GM12873 (cell line): ENCODE data around the gene CTSV.

ENCODE experiments used
- CTCF ChIP-seq: IDR thresholded peaks from 2 replicates; pipeline ENCODE4 v1.5.1; 2012; ENCODE audit warnings: low read depth, mild to moderate bottlenecking, moderate library complexity, low read length, control low read depth; ENCODE audit not compliant: insufficient read depth; ENCODE audit errors: missing control alignments

CTSV gene

GRCh38 chr9:97038611-97039513 is at the start of gene CTSV:
CTSV (minus strand) TSS chr9:97039142; CDS start chr9:97038043, 1,099 bp downstream.
- no peak for TF ChIP-seq CTCF

GRCh38 chr9:97078362-97078761 is 39.4 kb upstream of the CTSV start:
- no peak for TF ChIP-seq CTCF

- TF ChIP-seq CTCF = no peak
These were observed 38.7 kb upstream of the CTSV start for GRCh38 chr9:97077452-97078295.

- TF ChIP-seq CTCF = no peak
These were observed 37.3 kb upstream of the CTSV start for GRCh38 chr9:97076238-97076637.

GRCh38 chr9:97075289-97075985 is 36.5 kb upstream of the CTSV start:
- no peak for TF ChIP-seq CTCF

- TF ChIP-seq CTCF = no peak
These were observed 34.6 kb upstream of the CTSV start for GRCh38 chr9:97073506-97073905.
